Ishikawa (cell line): ENCODE measurements around the gene STIMATE.

Experiments
- CEBPB ChIP-seq: IDR thresholded peaks from 2 replicates; pipeline ENCODE4 v1.6.1; 2012
- EP300 ChIP-seq: IDR thresholded peaks from 2 replicates; pipeline ENCODE4 v1.6.1; 2012; ENCODE audit warnings: borderline replicate concordance
- RAD21 ChIP-seq: IDR thresholded peaks from 2 replicates; pipeline ENCODE4 v1.6.1; 2012; ENCODE audit warnings: low read depth
- TAF1 ChIP-seq: IDR thresholded peaks from 2 replicates; pipeline ENCODE4 v1.6.1; 2012; ENCODE audit warnings: low read depth, mild to moderate bottlenecking
- TCF12 ChIP-seq: IDR thresholded peaks from 2 replicates; pipeline ENCODE4 v1.6.1; 2012; ENCODE audit warnings: low read depth
- TEAD4 ChIP-seq: IDR thresholded peaks from 2 replicates; pipeline ENCODE4 v1.6.1; 2012

- TF ChIP-seq RAD21 = no peak
- no peak for TF ChIP-seq CEBPB
- TF ChIP-seq TCF12 = no peak
- TF ChIP-seq TEAD4 = no peak
- no peak for TF ChIP-seq TAF1
- no peak for TF ChIP-seq EP300
These were observed 104.9 kb downstream of the STIMATE start for GRCh38 chr3:52792413-52792812.
